Measurements from ENCODE around the gene LARP6. TPM values are rescaled to one million over a fixed set of nuclear protein-coding genes. Genes with fewer than 3 reads are reported as not detected.

Gene LARP6
- total RNA-seq, 1 experiment from 2014 or later, result not detected

DNA sequence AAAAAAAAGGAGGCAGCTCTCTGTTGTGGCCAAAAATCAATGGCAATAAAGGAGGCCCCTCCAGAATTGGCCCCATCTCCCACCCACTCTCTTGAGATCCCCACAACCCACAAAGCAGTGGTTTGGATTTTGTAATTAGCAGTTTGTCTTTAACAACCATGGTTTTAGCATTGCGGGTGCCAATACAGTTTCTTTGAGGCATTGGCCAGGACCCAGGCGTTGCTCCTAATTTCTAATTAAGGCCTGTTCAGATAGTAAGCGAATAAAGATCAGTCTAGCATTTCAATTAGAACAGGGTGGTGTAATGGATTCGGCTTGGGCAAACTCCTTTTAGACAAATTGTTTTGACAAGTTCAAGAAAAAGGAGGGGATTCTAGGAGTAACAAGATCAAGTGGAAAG, 67.0 kb downstream of the LARP6 start:
- Histone ChIP-seq H3K4me1 (ENCODE audit: low read length) (no peaks in the 10 kb centered on the region), H3K4me3 (ENCODE audit: low read length) (no peak overlapping the region), H4K20me1 (ENCODE audit: insufficient read depth, low read depth, low read length) (no peaks in the 10 kb centered on the region), H3K9me2 (replicated peaks; ENCODE audit: insufficient read depth, low read length) (no peaks in the 10 kb centered on the region), H2AFZ (ENCODE audit: low read length) (no peak overlapping the region), H3K4me2 (ENCODE audit: low read depth, low read length, poor library complexity, severe bottlenecking) (no peak overlapping the region), H3K36me3 (ENCODE audit: insufficient read depth, low read length) (no peaks in the 10 kb centered on the region), H3K9me3 (ENCODE audit: low read length) (no peaks in the 10 kb centered on the region), H3K27ac (ENCODE audit: low read length) (no peak overlapping the region), H3K9ac (ENCODE audit: low read length) (no peak overlapping the region), H3K79me2 (ENCODE audit: low read length) (no peaks in the 10 kb centered on the region), H3K27me3 (ENCODE audit: low read length) (no peaks in the 10 kb centered on the region)
- no peak for DNase-seq

DNA sequence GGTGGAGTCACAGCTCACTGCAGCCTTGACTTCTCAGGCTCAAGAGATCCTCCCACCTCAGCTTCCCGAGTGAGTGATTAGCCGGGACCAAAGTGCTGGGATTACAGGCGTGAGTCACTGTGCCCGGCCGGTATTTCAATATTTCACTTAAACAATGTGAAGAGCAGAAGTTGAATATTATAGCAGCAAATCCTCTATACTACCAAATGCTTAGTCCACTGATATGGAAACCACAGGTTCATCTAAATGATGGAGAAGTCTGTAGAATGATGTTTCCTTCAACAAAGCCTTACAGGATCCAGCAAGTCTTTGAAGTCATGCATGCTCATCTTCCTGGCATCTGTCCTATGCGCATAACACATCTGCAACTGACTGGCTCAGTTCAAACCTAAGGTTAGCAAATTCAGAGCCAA, 70.3 kb downstream of the LARP6 start:
- Histone ChIP-seq H3K4me1 (ENCODE audit: low read length) (no peaks in the 10 kb centered on the region), H3K4me3 (ENCODE audit: low read length) (no peak overlapping the region), H3K36me3 (ENCODE audit: insufficient read depth, low read length) (no peaks in the 10 kb centered on the region), H2AFZ (ENCODE audit: low read length) (no peak overlapping the region), H3K9me2 (replicated peaks; ENCODE audit: insufficient read depth, low read length) (no peaks in the 10 kb centered on the region), H3K9ac (ENCODE audit: low read length) (no peak overlapping the region), H3K27ac (ENCODE audit: low read length) (no peak overlapping the region), H3K27me3 (ENCODE audit: low read length) (no peaks in the 10 kb centered on the region), H3K79me2 (ENCODE audit: low read length) (no peaks in the 10 kb centered on the region), H3K4me2 (ENCODE audit: low read depth, low read length, poor library complexity, severe bottlenecking) (no peak overlapping the region), H4K20me1 (ENCODE audit: insufficient read depth, low read depth, low read length) (no peaks in the 10 kb centered on the region), H3K9me3 (ENCODE audit: low read length) (no peaks in the 10 kb centered on the region)
- DNase-seq, result no peak

DNA sequence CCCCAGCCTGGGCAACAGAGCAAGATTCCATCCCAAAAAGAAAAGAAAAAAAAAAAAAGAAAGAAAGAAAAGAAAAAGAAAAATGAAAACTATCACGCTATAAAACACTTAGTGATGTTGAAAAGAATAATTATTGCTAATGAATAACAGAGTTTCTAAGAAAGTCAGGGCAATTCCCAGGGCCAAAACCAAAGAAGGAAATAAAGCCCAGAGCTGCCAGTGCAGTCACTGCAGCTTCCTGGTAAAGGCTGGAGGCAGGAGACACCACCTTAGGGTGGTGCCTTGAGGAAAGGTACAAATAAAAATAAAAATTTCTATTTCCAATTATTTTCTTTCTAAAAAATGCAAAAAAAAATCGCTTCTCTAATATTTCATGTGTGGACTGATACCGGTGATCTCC, 70.9 kb downstream of the LARP6 start:
- Histone ChIP-seq H2AFZ (ENCODE audit: low read length) (no peak overlapping the region), H3K27ac (ENCODE audit: low read length) (no peak overlapping the region), H3K36me3 (ENCODE audit: insufficient read depth, low read length) (no peaks in the 10 kb centered on the region), H3K9ac (ENCODE audit: low read length) (no peak overlapping the region), H3K9me3 (ENCODE audit: low read length) (no peaks in the 10 kb centered on the region), H3K4me2 (ENCODE audit: low read depth, low read length, poor library complexity, severe bottlenecking) (no peak overlapping the region), H3K79me2 (ENCODE audit: low read length) (no peaks in the 10 kb centered on the region), H3K4me3 (ENCODE audit: low read length) (no peak overlapping the region), H4K20me1 (ENCODE audit: insufficient read depth, low read depth, low read length) (no peaks in the 10 kb centered on the region), H3K9me2 (replicated peaks; ENCODE audit: insufficient read depth, low read length) (no peaks in the 10 kb centered on the region), H3K4me1 (ENCODE audit: low read length) (no peaks in the 10 kb centered on the region), H3K27me3 (ENCODE audit: low read length) (no peaks in the 10 kb centered on the region)
- DNase-seq, result no peak

DNA sequence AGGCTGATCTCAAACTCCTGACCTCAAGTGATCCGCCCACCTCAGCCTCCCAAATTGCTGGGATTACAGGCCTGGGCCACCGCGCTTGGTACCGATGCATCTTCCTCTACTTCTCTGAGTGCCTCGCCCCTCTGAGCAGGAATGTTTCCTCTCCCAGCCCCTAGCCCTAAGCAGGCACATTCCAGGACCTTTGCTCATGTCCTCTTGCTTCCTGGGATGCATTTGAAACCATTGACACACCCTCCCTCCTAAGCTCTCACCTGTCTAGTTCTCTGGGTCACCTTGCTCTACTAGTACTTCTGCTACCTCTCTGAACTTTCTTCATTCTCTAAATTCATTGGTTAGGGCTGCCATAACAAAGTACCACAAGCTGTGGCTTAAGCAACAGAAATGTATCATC, 72.7 kb downstream of the LARP6 start:
- Histone ChIP-seq H3K9me3 (ENCODE audit: low read length) (no peaks in the 10 kb centered on the region), H3K4me2 (ENCODE audit: low read depth, low read length, poor library complexity, severe bottlenecking) (no peak overlapping the region), H2AFZ (ENCODE audit: low read length) (no peak overlapping the region)

More for the DNA sequence above, 72.7 kb downstream of the LARP6 start:
- no peaks in the 10 kb centered on the region for H3K27me3 ChIP-seq (ENCODE audit: low read length)
- H3K27ac ChIP-seq (ENCODE audit: low read length), result no peak overlapping the region
- no peaks in the 10 kb centered on the region for H3K4me1 ChIP-seq (ENCODE audit: low read length)
- H3K4me3 ChIP-seq (ENCODE audit: low read length), result no peak overlapping the region
- H3K9me2 ChIP-seq (replicated peaks; ENCODE audit: insufficient read depth, low read length), result no peaks in the 10 kb centered on the region
- H3K9ac ChIP-seq (ENCODE audit: low read length), result no peak overlapping the region
- H3K36me3 ChIP-seq (ENCODE audit: insufficient read depth, low read length), result no peaks in the 10 kb centered on the region
- no peaks in the 10 kb centered on the region for H3K79me2 ChIP-seq (ENCODE audit: low read length)
- DNase-seq, result no peak
- no peaks in the 10 kb centered on the region for H4K20me1 ChIP-seq (ENCODE audit: insufficient read depth, low read depth, low read length)

Other genes starting within 250 kb of the LARP6 start
- gene UACA, start 90.6 kb downstream of the LARP6 start, total RNA-seq (2014; rRNA removed; shearing (Covaris generic); ENCODE audit: low replicate concordance), result not detected in 2 replicates
- not detected in 2 replicates for gene THAP10, start 38.3 kb upstream of the LARP6 start, total RNA-seq (2014; rRNA removed; shearing (Covaris generic); ENCODE audit: low replicate concordance)
- gene LRRC49, start 38.7 kb upstream of the LARP6 start, total RNA-seq (2014; rRNA removed; shearing (Covaris generic); ENCODE audit: low replicate concordance), result not detected in 2 replicates

Measured in Karpas-422 (cell line).